Activated CD8-positive, alpha-beta T cell treated with anti-CD3 and anti-CD28 coated beads for 36 hours (primary cell): Measurements from ENCODE around the gene PRELP. TPM values are rescaled to one million over a fixed set of nuclear protein-coding genes. Genes with fewer than 3 reads are reported as not detected.

ENCODE experiments used
- ATAC-seq: fragments of 200-7000 bp; cut with Tn5 transposase; one replicate; pipeline ENCODE4 v1.10.0; 2021; ENCODE audit warnings: mild to moderate bottlenecking, moderate library complexity
- CTCF ChIA-PET: fragments of 350-600 bp; sonication (Branson Sonifier 250); formaldehyde crosslinking; loops from one replicate; lab custom pipeline; 2021; ENCODE audit warnings: antibody characterized with exemption; lab: Charles Lee
- POLR2A ChIA-PET: fragments of 350-600 bp; sonication (Branson Sonifier 250); formaldehyde crosslinking; loops from one replicate; lab custom pipeline; 2021; ENCODE audit warnings: antibody characterized with exemption; lab: Charles Lee
- DNase-seq: peaks from one replicate; pipeline ENCODE4 v3.0.0-alpha.2; 2020
- H3K27ac Mint-ChIP-seq: one replicate; pipeline ENCODE4 v1.8.0; 2021; ENCODE audit warnings: mild to moderate bottlenecking, mixed read lengths
- H3K27me3 Mint-ChIP-seq: one replicate; pipeline ENCODE4 v1.8.0; 2021; ENCODE audit warnings: mixed read lengths
- H3K36me3 Mint-ChIP-seq: one replicate; pipeline ENCODE4 v1.8.0; 2021; ENCODE audit warnings: low read depth, mixed read lengths
- H3K4me1 Mint-ChIP-seq: one replicate; pipeline ENCODE4 v1.8.0; 2021; ENCODE audit warnings: low read depth, mixed read lengths
- H3K4me3 Mint-ChIP-seq: one replicate; pipeline ENCODE4 v1.8.0; 2021; ENCODE audit warnings: mild to moderate bottlenecking, moderate library complexity, mixed read lengths
- H3K9me3 Mint-ChIP-seq: one replicate; pipeline ENCODE4 v1.8.0; 2021; ENCODE audit warnings: mixed read lengths
- CTCF ChIP-seq: fragments of 200-600 bp; IDR thresholded peaks from one replicate; pipeline ENCODE4 v1.8.0; 2022; ENCODE audit warnings: antibody characterized with exemption, mild to moderate bottlenecking
- intact Hi-C: fragments of 100-400 bp; cut with micrococcal nuclease; formaldehyde crosslinking; loops from one replicate; pipeline ENCODE4 v1.10.0; 2022
- total RNA-seq, 2 experiments: library from RNA; stranded (reverse); gene quantifications; one replicate each; pipeline ENCODE4 v1.2.3, GENCODE V29; 2021

The PRELP gene
- total RNA-seq, 2 experiments from 2014 or later = not detected

- Mint-ChIP-seq H3K9me3 (no peaks in the 10 kb centered on the region), H3K36me3 (no peaks in the 10 kb centered on the region), H3K4me3 (no peak overlapping the region), H3K4me1 (peaks cover 7% of the 10 kb centered on the region), H3K27me3 (peaks cover 5% of the 10 kb centered on the region), H3K27ac (no peak overlapping the region)
- ATAC-seq = peak; percentile 62
- no peak for TF ChIP-seq CTCF
- ChIA-PET CTCF (interaction anchor here (0.6 to 6.8 kb wide), 5 partner anchors 10 to 138 kb away, joined by 3 to 39 read pairs (median 3); no protein-coding TSS in a partner anchor), POLR2A (no interaction called here)
- intact Hi-C loops = no loop called here
- no peak for DNase-seq
These were observed 2.1 kb downstream of the PRELP start for GRCh38 chr1:203477748-203478147.

GRCh38 chr1:203478231-203478630, 2.6 kb downstream of the PRELP start:
- ChIA-PET CTCF (interaction anchor here (0.6 to 6.8 kb wide), 7 partner anchors 9 to 211 kb away, joined by 3 to 39 read pairs (median 5); no protein-coding TSS in a partner anchor), POLR2A (no interaction called here)
- Mint-ChIP-seq H3K4me3 (no peak overlapping the region), H3K27me3 (peaks cover 5% of the 10 kb centered on the region), H3K27ac (no peak overlapping the region), H3K4me1 (peaks cover 7% of the 10 kb centered on the region), H3K36me3 (no peaks in the 10 kb centered on the region), H3K9me3 (no peaks in the 10 kb centered on the region)
- TF ChIP-seq CTCF = no peak
- DNase-seq (no peak), ATAC-seq (no peak)
- intact Hi-C loops = no loop called here

GRCh38 chr1:203478986-203479385, 3.4 kb downstream of the PRELP start:
- no peak for TF ChIP-seq CTCF
- Mint-ChIP-seq H3K4me1 (peaks cover 7% of the 10 kb centered on the region), H3K9me3 (no peaks in the 10 kb centered on the region), H3K27ac (no peak overlapping the region), H3K27me3 (peaks cover 5% of the 10 kb centered on the region), H3K4me3 (no peak overlapping the region), H3K36me3 (no peaks in the 10 kb centered on the region)
- intact Hi-C loops = no loop called here
- DNase-seq = no peak
- POLR2A ChIA-PET = no interaction called here
- CTCF ChIA-PET = interaction anchor here (1.4 to 6.8 kb wide), 4 partner anchors 9 to 212 kb away, joined by 3 to 39 read pairs (median 8); no protein-coding TSS in a partner anchor
- no peak for ATAC-seq

GRCh38 chr1:203479646-203480045, 4.0 kb downstream of the PRELP start:
- TF ChIP-seq CTCF = no peak
- no peak for ATAC-seq
- H3K4me1 Mint-ChIP-seq = peaks cover 7% of the 10 kb centered on the region
- H3K9me3 Mint-ChIP-seq = no peaks in the 10 kb centered on the region
- intact Hi-C loops = no loop called here
- H3K36me3 Mint-ChIP-seq = no peaks in the 10 kb centered on the region
- ChIA-PET CTCF (interaction anchor here (1.1 to 6.8 kb wide), 7 partner anchors 8 to 213 kb away, joined by 3 to 39 read pairs (median 4); no protein-coding TSS in a partner anchor), POLR2A (no interaction called here)
- peaks cover 5% of the 10 kb centered on the region for H3K27me3 Mint-ChIP-seq
- no peak overlapping the region for H3K4me3 Mint-ChIP-seq
- no peak for DNase-seq
- H3K27ac Mint-ChIP-seq = no peak overlapping the region

GRCh38 chr1:203480084-203480483, 4.5 kb downstream of the PRELP start:
- Mint-ChIP-seq H3K36me3 (no peaks in the 10 kb centered on the region), H3K27me3 (peaks cover 5% of the 10 kb centered on the region), H3K9me3 (no peaks in the 10 kb centered on the region), H3K4me3 (no peak overlapping the region), H3K4me1 (peaks cover 7% of the 10 kb centered on the region), H3K27ac (no peak overlapping the region)
- DNase-seq = no peak
- intact Hi-C loops = no loop called here
- no peak for TF ChIP-seq CTCF
- ChIA-PET CTCF (interaction anchor here (1.1 to 6.8 kb wide), 6 partner anchors 8 to 212 kb away, joined by 3 to 39 read pairs (median 4); no protein-coding TSS in a partner anchor), POLR2A (no interaction called here)
- ATAC-seq = no peak
